GM19438 (cell line): Measurements from ENCODE around the gene CENPF.
"Not testable (repeated sequence)": the region's sequence is repeated elsewhere in the genome, so short reads cannot be mapped to it uniquely, and the experiment has no call there.

Source experiments
- ATAC-seq: cut with Tn5 transposase; IDR thresholded peaks from one replicate; pipeline ENCODE4 v1.9.1; 2021; ENCODE audit warnings: low read depth; ENCODE audit not compliant: unreplicated experiment

Gene CENPF, protein sequence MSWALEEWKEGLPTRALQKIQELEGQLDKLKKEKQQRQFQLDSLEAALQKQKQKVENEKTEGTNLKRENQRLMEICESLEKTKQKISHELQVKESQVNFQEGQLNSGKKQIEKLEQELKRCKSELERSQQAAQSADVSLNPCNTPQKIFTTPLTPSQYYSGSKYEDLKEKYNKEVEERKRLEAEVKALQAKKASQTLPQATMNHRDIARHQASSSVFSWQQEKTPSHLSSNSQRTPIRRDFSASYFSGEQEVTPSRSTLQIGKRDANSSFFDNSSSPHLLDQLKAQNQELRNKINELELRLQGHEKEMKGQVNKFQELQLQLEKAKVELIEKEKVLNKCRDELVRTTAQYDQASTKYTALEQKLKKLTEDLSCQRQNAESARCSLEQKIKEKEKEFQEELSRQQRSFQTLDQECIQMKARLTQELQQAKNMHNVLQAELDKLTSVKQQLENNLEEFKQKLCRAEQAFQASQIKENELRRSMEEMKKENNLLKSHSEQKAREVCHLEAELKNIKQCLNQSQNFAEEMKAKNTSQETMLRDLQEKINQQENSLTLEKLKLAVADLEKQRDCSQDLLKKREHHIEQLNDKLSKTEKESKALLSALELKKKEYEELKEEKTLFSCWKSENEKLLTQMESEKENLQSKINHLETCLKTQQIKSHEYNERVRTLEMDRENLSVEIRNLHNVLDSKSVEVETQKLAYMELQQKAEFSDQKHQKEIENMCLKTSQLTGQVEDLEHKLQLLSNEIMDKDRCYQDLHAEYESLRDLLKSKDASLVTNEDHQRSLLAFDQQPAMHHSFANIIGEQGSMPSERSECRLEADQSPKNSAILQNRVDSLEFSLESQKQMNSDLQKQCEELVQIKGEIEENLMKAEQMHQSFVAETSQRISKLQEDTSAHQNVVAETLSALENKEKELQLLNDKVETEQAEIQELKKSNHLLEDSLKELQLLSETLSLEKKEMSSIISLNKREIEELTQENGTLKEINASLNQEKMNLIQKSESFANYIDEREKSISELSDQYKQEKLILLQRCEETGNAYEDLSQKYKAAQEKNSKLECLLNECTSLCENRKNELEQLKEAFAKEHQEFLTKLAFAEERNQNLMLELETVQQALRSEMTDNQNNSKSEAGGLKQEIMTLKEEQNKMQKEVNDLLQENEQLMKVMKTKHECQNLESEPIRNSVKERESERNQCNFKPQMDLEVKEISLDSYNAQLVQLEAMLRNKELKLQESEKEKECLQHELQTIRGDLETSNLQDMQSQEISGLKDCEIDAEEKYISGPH (N-terminal part only)

DNA sequence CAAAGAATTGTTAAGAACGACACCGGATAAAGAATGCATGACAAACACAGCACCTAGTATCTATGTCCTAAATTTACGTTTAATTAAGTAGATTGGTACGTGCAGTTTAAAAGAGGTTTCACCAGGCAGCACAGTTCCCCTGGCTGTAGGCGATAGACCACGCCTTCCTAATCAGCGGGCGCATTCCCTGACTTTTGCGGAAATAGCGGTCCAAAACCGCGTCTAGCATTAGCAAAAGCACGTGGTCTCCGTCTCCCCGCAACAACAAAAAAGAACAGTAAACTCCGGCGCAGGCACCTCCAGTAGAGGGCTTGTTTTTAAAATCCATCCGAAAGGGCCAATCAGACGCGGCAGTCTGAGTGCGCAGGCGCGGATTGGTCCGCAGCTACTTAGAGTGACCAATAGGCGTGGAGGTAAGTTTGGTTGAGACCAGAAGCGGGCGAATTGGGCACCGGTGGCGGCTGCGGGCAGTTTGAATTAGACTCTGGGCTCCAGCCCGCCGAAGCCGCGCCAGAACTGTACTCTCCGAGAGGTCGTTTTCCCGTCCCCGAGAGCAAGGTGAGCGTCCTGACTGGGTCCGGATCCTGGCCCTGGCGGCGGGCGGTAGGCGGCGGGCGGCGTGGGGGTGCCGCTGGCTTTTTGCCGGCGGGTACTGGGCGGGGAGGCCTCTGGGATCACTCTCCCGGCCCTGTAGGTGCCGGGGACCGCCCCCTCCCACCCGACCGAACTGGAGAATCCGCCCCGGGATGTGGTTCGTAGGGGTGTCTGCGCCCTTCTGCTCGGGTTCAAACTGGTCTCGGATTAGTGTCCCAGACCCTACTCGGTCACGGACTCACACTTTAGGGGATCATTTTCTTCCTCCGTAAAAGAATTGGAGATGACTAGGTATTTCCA is at the start of gene CENPF:
Gene CENPF (plus strand): TSS at position 432 of the 894 bp plus-strand sequence. CDS start 10,560 bp downstream, outside the sequence.
- peak; percentile 99 for ATAC-seq

DNA sequence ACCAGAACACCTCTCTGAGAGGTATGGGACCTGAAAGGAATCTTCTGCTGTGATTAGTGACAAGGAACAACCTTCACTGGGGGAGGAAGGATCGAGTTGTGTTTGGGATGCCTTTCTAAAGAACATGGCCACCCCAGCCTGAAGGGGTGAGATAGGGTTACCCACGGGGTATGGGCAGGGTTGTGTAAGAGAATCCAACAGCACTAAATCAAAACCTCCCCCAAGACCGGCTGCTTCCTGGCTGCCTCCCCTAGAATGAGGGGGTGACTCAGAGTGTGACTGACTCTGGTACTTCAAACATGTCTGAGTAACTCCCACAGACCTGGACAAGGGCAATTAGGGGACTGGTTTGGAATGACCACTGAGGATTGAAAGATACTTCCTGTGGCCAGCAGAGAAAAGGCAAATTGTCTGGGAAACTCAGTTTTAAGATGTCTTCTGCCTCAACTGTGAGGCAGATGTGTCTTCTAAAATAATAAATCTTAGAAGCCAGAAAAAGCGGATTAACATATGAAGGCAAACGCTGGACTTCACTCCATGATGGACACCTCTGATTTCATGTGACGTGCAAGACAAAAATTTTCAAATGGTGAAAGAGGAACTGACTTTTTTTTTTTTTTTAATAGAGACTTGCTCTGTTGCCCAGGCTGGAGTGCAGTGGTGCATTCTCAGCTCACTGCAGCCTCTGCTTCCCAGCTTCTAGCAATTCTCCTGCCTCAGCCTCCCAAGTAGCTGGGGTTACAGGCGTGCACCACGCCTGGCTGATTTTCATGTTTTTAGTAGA is 44.9 kb upstream of the CENPF start:
- ATAC-seq = peak; percentile 69

DNA sequence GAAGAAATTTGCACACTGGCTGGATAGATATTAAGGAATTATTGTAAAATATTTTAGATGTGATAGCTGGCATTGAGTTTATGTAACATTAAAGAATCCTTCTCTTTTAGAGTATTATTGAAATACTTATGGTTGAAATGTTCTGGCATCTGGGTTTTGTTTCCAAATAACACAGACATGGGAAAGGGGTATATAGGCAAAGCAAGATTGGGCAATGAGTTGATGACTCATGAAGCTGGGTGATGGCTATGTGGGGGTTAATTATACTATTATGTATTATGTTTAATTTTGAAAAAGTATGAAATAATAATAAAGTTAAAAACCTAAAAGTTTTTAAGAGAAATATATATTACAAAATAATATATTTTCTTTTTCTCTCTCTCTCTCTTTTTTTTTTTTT is 39.1 kb upstream of the CENPF start:
- no peak for ATAC-seq

DNA sequence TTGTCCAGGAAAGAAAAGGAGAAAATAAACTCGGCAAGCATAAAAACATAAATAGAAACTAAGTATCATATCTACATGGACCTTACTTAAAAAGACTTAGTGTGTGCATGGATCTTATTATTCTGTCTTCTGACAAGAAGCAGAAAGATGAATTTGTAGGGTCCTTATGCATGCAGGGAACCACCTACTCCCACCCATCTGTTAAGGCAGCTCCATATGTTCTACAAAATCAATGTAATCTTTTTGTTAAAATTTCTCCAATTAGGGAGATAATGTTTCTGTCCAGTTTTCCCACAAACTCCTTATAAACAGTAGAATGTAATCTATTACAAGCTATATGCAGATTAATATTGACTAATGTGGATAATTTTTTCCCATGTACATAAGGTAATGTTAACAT is 37.7 kb upstream of the CENPF start:
- no peak for ATAC-seq

DNA sequence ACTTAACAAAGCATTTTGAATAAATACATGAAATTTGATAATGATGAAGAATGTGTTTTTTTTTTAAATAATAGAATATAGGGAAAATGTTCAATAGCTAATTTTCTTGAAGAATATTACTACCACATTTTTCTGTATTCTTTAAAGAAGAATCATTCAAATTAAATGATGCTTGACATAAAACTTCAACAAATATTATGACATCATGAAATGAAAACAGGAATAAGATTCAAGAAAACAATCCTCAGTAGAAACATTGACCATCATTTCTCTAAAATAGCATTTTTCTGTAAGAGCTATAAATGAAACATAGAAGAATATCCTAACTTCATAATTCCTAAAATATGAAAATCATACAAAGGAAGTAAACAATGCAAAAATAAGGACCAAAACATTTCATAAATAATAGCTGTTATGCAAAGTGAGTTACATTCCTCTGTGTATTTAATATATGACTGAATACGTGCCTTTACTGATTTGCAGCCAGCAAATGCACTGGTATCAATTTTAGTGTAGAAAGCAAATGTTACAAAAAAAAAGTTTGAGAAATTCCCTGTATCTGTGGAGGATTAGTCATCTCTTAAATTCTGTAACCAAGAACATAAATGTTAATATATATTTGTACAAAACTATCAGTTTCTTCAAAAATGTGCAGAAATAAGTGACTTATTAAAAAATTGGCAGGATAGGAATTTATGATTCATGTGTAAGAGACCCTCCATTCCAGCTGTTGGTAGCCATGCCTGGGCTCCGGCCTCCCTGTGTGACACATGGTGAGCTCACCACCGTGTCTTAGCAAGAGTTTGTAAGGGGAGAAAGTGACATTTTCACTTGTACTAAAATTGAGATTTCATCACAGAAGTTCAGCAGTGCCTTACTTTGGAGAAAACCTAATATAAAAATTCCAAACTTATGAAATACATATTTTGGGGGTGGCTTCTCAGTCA is 36.6 kb upstream of the CENPF start:
- ATAC-seq = no peak

DNA sequence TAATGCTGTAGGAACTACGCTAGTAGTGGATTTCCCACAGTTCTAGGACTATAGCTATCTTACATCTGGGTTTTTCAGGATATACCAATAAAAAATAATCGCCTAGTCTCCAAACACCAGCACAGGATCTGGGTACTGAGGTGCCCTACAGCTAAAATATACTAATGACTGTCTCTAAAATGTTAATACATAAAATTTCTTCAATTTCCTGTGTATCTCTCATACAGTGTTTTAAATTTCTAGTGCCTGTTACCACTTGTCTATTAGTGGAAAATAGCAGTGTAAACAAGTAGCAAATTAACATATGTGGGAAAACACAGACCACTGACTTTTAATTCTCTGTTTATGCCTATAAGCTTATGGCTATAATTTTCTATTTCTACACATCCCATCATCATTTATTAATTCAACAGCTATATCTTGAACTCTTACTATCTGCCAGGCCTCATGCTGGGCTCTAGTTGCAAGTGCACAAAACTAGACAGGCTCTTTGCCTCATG is 35.5 kb upstream of the CENPF start:
- no peak for ATAC-seq

DNA sequence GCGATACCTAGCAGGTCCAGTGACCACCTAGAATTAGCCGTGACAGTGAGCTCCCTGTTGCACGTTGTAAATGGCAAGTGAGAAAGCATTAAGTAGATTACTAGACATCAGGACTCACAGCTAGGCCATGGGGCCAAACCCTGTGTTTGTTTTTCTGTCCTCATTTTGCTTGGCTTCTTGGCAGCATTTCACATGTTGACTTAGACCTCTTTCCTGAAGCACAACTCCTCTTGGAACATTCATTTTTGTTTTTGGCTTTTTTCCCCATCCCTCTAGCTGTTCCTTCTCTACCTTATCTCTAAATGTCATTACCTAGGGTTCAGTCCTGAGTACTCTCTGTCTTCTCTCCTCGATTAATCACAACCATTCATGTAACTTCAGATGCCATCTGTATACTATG is 34.7 kb upstream of the CENPF start:
- no peak for ATAC-seq

DNA sequence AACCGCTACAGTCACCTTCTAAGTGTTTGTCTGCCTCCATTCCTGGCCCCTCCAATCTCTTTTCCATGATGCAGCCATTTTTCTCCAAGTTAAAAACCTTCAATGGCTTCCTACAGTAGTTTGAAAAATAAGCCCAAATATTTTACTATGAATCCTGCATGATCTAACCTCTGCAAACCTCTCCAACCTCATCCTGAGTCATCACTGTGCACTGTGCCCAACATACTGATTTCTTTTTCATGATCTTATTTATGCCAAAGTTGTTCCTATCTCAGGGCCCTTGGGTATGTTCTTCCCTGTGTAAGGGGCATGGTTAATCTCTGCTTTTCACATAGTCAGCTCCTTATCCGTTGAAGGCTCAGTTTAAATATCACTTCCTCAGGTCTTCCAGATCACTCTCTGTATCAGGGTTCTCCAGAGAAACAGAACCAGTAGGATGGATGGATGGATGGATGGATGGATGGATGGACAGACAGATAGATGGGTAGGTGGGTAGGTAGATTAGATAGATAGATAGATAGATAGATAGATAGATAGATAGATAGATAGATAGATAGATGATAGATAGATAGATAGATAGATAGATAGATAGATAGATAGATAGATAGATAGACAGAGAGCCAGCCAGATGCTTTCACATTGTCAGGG is 33.5 kb upstream of the CENPF start:
- ATAC-seq = no peak

DNA sequence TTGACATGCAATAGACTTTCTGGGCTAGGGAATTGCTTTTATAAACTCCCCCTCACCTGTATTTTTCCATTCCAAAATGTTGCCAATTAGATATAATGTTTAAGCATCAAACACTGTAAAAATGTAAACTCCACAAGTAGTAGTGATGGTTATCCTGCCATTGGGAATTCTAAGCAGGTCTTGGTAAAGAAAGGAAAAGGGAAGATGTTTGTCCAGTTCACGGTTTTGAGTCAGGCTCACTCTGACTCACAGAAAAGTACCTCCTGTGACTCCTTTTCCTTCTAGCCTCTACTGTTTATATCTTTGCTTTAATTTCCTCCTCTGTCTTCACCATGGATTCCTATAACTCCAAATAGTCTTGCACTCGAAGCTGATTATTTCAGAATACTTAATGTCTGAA is 32.6 kb upstream of the CENPF start:
- ATAC-seq = no peak

DNA sequence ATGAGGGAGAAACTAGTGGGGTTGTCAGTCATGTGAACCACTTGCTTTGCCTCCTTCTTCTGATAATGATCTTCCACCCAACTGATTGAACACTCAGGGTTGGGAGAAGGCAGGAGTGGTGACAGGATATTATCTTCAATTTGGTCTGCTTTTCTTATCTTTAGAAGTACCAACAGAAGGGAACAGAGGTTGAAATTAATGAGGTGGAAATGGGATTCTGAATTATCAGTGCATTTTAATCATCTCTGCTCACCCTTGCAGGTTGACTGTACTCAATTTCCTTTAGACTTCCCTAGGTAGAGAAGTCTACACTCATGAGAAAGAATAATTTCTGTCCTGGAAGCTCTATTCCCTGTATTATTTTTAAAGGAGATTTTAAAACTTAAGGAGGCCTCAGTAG is 31.7 kb upstream of the CENPF start:
- ATAC-seq = no peak

DNA sequence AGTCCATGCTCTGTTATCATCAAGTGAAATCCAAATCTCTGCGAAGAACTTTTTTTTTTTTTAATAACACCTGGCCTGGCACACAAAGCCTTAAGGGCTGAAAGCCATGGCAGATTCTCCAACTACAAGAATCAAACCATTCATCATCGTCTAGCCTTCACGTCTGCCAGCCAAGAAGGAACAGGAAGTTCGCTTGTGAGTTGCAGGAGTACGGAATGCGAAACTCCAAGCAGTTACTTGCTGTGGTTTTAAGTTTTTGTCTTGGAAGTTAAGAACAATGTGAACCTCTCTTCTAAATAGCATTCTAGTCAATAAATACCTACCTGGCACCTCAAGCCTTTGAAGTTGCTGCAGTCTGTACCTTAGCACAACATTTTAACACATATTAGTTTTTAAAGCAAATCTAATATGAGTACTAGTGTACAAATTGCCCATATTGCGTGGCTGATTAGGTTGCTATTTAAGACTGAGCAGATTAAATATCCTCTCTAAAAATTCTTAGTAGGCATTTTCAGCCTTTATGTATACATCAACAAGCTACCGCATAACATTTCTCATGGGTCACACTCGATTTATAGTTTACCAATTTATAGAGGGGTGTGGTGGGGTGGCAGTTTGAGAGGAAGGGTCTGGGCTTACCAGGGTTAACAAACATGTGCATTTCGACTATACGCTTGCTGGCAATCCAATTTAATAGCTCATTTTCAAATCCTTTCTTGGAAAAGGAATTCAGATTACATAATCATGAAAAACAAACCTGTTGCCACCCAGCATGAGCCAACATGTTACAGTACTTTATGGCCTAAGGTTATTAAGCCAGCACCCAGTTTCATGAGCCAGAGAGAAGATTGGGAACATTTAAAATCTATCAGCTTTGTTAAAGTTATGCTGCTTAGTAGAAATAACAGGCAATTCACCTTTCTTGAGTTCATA is 29.3 kb upstream of the CENPF start:
- no peak for ATAC-seq

DNA sequence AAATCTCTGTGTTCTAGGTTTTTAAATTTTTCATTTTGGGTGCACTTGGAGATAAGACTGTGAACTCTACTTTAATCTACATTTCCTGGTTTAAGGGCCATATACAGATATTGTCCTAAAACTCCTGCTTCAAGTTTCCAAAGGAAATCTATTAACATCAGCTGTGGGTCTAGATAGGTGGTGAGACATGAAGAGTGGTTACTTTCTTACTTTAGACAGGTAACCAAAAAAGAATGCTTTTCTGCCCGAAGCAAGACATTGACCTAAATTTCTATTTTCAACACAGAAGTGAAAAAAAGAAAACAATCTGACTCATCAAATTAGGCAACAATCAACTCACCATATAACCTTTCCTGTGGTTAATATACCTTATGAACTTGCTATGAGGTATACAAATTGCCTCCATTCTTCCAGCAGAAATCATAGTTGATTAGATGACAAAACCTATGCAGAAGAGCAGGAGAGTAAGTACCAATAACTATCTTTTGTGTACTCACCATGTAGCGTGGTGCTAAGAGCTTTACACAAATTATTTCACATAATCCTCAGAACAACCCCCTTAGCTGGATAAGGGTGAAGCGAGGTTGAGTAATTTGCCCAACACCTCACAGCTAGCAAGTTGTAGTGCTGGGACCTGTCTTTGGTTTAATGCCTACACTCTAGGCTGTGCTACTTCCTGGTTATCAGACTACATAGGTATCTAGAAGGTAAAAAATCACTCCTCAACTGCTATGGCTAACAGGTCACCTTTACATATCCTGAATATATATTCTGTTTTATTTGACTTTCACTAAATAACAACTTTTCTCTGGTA is 28.2 kb upstream of the CENPF start:
- ATAC-seq = no peak

DNA sequence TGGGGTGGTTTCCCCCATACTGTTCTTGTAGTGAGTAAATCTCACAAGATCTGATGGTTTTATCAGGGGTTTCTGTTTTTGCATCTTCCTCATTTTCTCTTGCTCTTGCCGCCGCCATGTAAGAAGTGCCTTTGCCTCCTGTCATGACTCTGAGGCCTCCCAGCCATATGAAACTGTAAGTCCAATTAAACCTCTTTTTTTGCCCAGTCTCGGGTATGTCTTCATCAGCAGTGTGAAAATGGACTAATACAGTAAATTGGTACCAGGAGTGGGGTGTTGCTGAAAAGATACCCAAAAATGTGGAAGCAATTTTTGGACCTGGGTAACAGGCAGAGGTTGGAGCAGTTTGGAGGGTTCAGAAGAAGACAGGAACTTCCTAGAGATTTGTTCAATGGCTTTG is 26.9 kb upstream of the CENPF start:
- not testable (repeated sequence) for ATAC-seq

DNA sequence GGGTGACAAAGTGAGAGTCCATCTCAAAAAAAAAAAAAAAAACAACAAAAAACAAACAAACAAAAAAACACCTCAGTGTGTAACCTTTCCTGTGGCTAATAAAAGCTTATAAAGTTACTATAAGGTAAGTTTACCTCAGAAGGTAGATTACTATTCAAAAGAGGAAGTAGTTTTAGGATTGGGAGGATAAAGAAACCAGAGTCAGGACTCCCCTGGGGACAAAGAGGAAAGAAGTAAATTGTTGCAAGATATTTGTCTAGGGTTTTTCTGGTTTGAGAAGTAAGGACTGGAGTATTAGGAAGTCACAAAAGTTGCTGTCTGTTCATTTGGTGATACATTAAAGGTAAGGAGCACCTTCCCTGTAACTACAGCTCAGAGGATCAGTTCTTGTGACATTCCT is 23.8 kb upstream of the CENPF start:
- peak; percentile 65 for ATAC-seq

DNA sequence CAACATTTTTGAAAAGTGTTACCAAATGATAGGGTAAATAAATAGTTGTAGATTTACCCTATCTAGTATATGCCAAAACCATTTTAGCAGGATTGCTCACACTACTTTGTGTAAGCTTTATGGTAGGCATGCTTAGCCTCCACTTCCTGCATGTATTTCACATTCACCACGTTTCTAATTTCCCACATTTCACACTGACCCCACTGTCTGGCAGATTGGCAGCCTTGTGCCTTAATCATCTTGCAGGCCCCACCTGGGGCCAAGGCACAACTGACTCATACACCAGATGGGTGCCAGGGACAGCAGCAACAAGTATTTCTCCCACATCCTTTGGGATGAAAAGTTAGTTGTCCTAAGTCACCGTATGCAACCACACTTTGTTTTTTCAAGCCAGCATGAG is 21.2 kb upstream of the CENPF start:
- ATAC-seq = no peak
